Left lung (tissue), 10 donors: ENCODE measurements around the gene LAG3. TPM values are rescaled to one million over a fixed set of nuclear protein-coding genes. Genes with fewer than 3 reads are reported as not detected.
"Not testable (repeated sequence)": the region's sequence is repeated elsewhere in the genome, so short reads cannot be mapped to it uniquely, and the experiment has no call there.

Experiments used
- ATAC-seq: fragments of 200-7000 bp; cut with Tn5 transposase; one replicate; pipeline ENCODE4 v1.9.1; 2020; ENCODE audit warnings: moderate library complexity
- DNase-seq, 4 donors: peaks; one replicate each; pipeline ENCODE4 v3.0.0-alpha.2; 2013 to 2020
- H3K27ac ChIP-seq, 2 donors: fragments of 200-600 bp; sonication (generic) in 1 of 2; one replicate each; pipeline versions ENCODE4 v1.5.0 to v1.8.0; 2020 to 2021
- H3K27me3 ChIP-seq, 2 donors: fragments of 200-600 bp; sonication (generic) in 1 of 2; one replicate each; pipeline versions ENCODE4 v1.5.0 to v1.8.0; 2020 to 2021
- H3K36me3 ChIP-seq, 2 donors: fragments of 200-600 bp; sonication (generic) in 1 of 2; one replicate each; pipeline versions ENCODE4 v1.5.0 to v1.8.0; 2020 to 2021
- H3K4me1 ChIP-seq, 2 donors: fragments of 200-600 bp; one replicate each; pipeline ENCODE4 v1.8.0; 2021
- H3K4me3 ChIP-seq, 2 donors: fragments of 200-600 bp; sonication (generic) in 1 of 2; one replicate each; pipeline versions ENCODE4 v1.5.0 to v1.8.0; 2020 to 2021; ENCODE audit warnings: mild to moderate bottlenecking in 1 of 2
- H3K9me3 ChIP-seq, 2 donors: fragments of 200-600 bp; sonication (generic) in 1 of 2; one replicate each; pipeline versions ENCODE4 v1.5.0 to v1.8.0; 2020 to 2021
- CTCF ChIP-seq, 2 donors: fragments of 200-600 bp; sonication (generic) in 1 of 2; IDR thresholded peaks; one replicate each; pipeline versions ENCODE4 v1.5.0 to v1.8.0; 2021; ENCODE audit warnings: antibody characterized with exemption in 2 of 2
- intact Hi-C, 2 donors: fragments of 100-400 bp; cut with DNase I; formaldehyde crosslinking; loops; one replicate each; pipeline versions ENCODE4 v1.11.2 to v1.14.2; 2022
- polyA plus RNA-seq, 6 donors: library from polyadenylated mRNA; unstranded; fragments of 120-200 nt; gene quantifications; one replicate each; pipeline ENCODE4 v1.2.1, GENCODE V29; 2013; ENCODE audit not compliant: insufficient read length in 6 of 6
- total RNA-seq, 2 donors: library from RNA; stranded (reverse); fragmentation: NEBNext Ultra II Directional; extraction: Animal tissue kit (Norgen Biotek cat#: 25700); gene quantifications; one replicate each; pipeline ENCODE4 v1.2.1, GENCODE V29; 2021
- donor health status: DM: no; HTN: yes; CAD: no.
- donor health status: DM: no; HTN: no; CAD: no.

The LAG3 gene
- total and polyA plus RNA-seq, 8 donors, result 0.79 to 3.0 (median 1.7) TPM

- no peak for ATAC-seq
Measured at GRCh38 chr12:6742834-6743233, 29.5 kb upstream of the LAG3 start.

GRCh38 chr12:6743300-6743699 is 29.0 kb upstream of the LAG3 start:
- H3K36me3 ChIP-seq, result peaks cover 0 to 22% of the 10 kb centered on the region in 2 donors
- H3K27me3 ChIP-seq, H3K4me3 ChIP-seq, H3K9me3 ChIP-seq, ATAC-seq, intact Hi-C loops, DNase-seq, H3K27ac ChIP-seq: not testable (repeated sequence)
- H3K4me1 ChIP-seq, result peaks cover 0 to 17% of the 10 kb centered on the region in 2 donors

More at GRCh38 chr12:6742834-6743233, 29.5 kb upstream of the LAG3 start:
- intact Hi-C loops, result no loop called here
- no peak for TF ChIP-seq CTCF (IDR thresholded peaks at IDR 0.05)
- peaks cover 0 to 18% of the 10 kb centered on the region in 2 donors for H3K36me3 ChIP-seq
- H3K27ac ChIP-seq, result no peak overlapping the region
- H3K27me3 ChIP-seq, result no peaks in the 10 kb centered on the region
- peaks cover 0 to 17% of the 10 kb centered on the region in 2 donors for H3K4me1 ChIP-seq
- H3K4me3 ChIP-seq, result no peak overlapping the region
- no peak for DNase-seq
- H3K9me3 ChIP-seq, result no peaks in the 10 kb centered on the region

GRCh38 chr12:6745741-6746525 is 26.4 kb upstream of the LAG3 start:
- Histone ChIP-seq H3K9me3 (no peaks in the 10 kb centered on the region), H3K4me3 (no peak overlapping the region), H3K4me1 (peaks cover 0 to 25% of the 10 kb centered on the region in 2 donors), H3K36me3 (peaks cover 9 to 49% of the 10 kb centered on the region in 2 donors), H3K27ac (peak overlapping the region in 1 of 2 donors; percentile 90), H3K27me3 (no peaks in the 10 kb centered on the region)
- ATAC-seq (peak; percentile 70), DNase-seq (no peak)
- no peak for TF ChIP-seq CTCF (IDR thresholded peaks at IDR 0.05)
- intact Hi-C loops, result no loop called here

GRCh38 chr12:6747216-6747615 is 25.1 kb upstream of the LAG3 start:
- H3K4me3 ChIP-seq, result no peak overlapping the region
- DNase-seq (no peak), ATAC-seq (no peak)
- intact Hi-C loops, result no loop called here
- peak overlapping the region in 1 of 2 donors; percentile 90 for H3K27ac ChIP-seq
- TF ChIP-seq CTCF (IDR thresholded peaks at IDR 0.05), result no peak
- H3K9me3 ChIP-seq, result no peaks in the 10 kb centered on the region
- H3K4me1 ChIP-seq, result peaks cover 5 to 37% of the 10 kb centered on the region in 2 donors
- peaks cover 9 to 59% of the 10 kb centered on the region in 2 donors for H3K36me3 ChIP-seq
- H3K27me3 ChIP-seq, result no peaks in the 10 kb centered on the region

- H3K36me3 ChIP-seq, result peaks cover 9 to 59% of the 10 kb centered on the region in 2 donors
- no peak for DNase-seq
- peaks cover 6 to 43% of the 10 kb centered on the region in 2 donors for H3K4me1 ChIP-seq
- TF ChIP-seq CTCF (IDR thresholded peaks at IDR 0.05), result no peak
- no peaks in the 10 kb centered on the region for H3K9me3 ChIP-seq
- H3K4me3 ChIP-seq, result no peak overlapping the region
- H3K27me3 ChIP-seq, result no peaks in the 10 kb centered on the region
- no peak overlapping the region for H3K27ac ChIP-seq
- ATAC-seq, result no peak
- intact Hi-C loops, result no loop called here
Measured at GRCh38 chr12:6748761-6749160, 23.6 kb upstream of the LAG3 start.
